CD4-positive, alpha-beta T cell (primary cell): ENCODE measurements around the gene MYO15B. TPM values are rescaled to one million over a fixed set of nuclear protein-coding genes. Genes with fewer than 3 reads are reported as not detected.

Experiments
- ATAC-seq: fragments of 200-7000 bp; cut with Tn5 transposase; one replicate; pipeline ENCODE4 v1.10.0; 2022; ENCODE audit warnings: mild to moderate bottlenecking; ENCODE audit not compliant: poor library complexity
- CTCF ChIA-PET: fragments of 350-600 bp; sonication (Branson Sonifier 250); formaldehyde crosslinking; loops from one replicate; lab custom pipeline; 2021; ENCODE audit warnings: antibody characterized with exemption, inconsistent platforms; lab: Charles Lee
- POLR2A ChIA-PET: fragments of 350-600 bp; sonication (Branson Sonifier 250); formaldehyde crosslinking; loops from one replicate; lab custom pipeline; 2021; ENCODE audit warnings: antibody characterized with exemption, inconsistent platforms; lab: Charles Lee
- DNase-seq, 14 experiments: peaks; one replicate each; pipeline ENCODE4 v3.0.0-alpha.2; 2013 to 2020; ENCODE audit warnings: mixed read lengths in 2 of 14
- H3K27ac ChIP-seq, 2 donors: one replicate each; pipeline versions ENCODE4 v1.5.1 to v1.7.0; 2013; ENCODE audit warnings: low read length in 2 of 2, low read depth in 1 of 2, mild to moderate bottlenecking in 1 of 2
- H3K27me3 ChIP-seq, 2 experiments: 1 replicate in 1 of 2; 2 replicates in 1 of 2; pipeline versions ENCODE4 v1.6.1 to v1.7.0; 2013; ENCODE audit warnings: low read length in 2 of 2, control low read depth in 1 of 2, mild to moderate bottlenecking in 1 of 2, moderate library complexity in 1 of 2; ENCODE audit not compliant: insufficient read depth in 2 of 2, control insufficient read depth in 1 of 2
- H3K36me3 ChIP-seq: one replicate; pipeline ENCODE4 v1.6.1; 2013; ENCODE audit warnings: low read length, control low read depth; ENCODE audit not compliant: insufficient read depth
- H3K4me1 ChIP-seq: one replicate; pipeline ENCODE4 v1.6.1; 2013; ENCODE audit warnings: low read length, control low read depth; ENCODE audit not compliant: insufficient read depth
- H3K4me3 ChIP-seq: one replicate; pipeline ENCODE4 v1.5.1; 2013; ENCODE audit warnings: mild to moderate bottlenecking, low read length, moderate library complexity
- H3K9me3 ChIP-seq, 2 experiments: 1 replicate in 1 of 2; 2 replicates in 1 of 2; pipeline versions ENCODE4 v1.6.1 to v1.7.0; 2013; ENCODE audit warnings: low read length in 2 of 2, mild to moderate bottlenecking in 2 of 2, control low read depth in 1 of 2, moderate library complexity in 1 of 2; ENCODE audit not compliant: control insufficient read depth in 1 of 2, insufficient read depth in 1 of 2
- H3K27ac Mint-ChIP-seq: one replicate; pipeline ENCODE4 v1.8.0; 2020; ENCODE audit warnings: mixed read lengths
- H3K27me3 Mint-ChIP-seq: one replicate; pipeline ENCODE4 v1.8.0; 2021; ENCODE audit warnings: mixed read lengths
- H3K36me3 Mint-ChIP-seq: one replicate; pipeline ENCODE4 v1.8.0; 2021; ENCODE audit warnings: low read depth, mixed read lengths
- H3K4me1 Mint-ChIP-seq: one replicate; pipeline ENCODE4 v1.8.0; 2021; ENCODE audit warnings: low read depth, mixed read lengths
- H3K4me3 Mint-ChIP-seq: one replicate; pipeline ENCODE4 v1.8.0; 2020; ENCODE audit warnings: mild to moderate bottlenecking, mixed read lengths
- H3K9me3 Mint-ChIP-seq: one replicate; pipeline ENCODE4 v1.8.0; 2020; ENCODE audit warnings: mixed read lengths
- intact Hi-C, 2 experiments: fragments of 100-400 bp; cut with DNase I in 1 of 2; cut with micrococcal nuclease in 1 of 2; formaldehyde crosslinking; loops; one replicate each; pipeline versions ENCODE4 v1.15.1 to v1.9.0; 2023 to 2025; cut with DNase I, micrococcal nuclease
- total RNA-seq, 174 experiments: library from RNA in 2 of 174; stranded (reverse) in 2 of 174; gene quantifications; one replicate each; pipeline ENCODE4 v1.2.3 and lab custom pipeline; 2021 to 2026
- TF ChIP-seq, protein P1 (sequence below): fragments of 200-600 bp; IDR thresholded peaks from one replicate; pipeline ENCODE4 v1.8.0; 2022; ENCODE audit warnings: antibody characterized with exemption, mild to moderate bottlenecking

Gene MYO15B
- total RNA-seq, 2 experiments from 2014 or later: 202 to 209 TPM

DNA sequence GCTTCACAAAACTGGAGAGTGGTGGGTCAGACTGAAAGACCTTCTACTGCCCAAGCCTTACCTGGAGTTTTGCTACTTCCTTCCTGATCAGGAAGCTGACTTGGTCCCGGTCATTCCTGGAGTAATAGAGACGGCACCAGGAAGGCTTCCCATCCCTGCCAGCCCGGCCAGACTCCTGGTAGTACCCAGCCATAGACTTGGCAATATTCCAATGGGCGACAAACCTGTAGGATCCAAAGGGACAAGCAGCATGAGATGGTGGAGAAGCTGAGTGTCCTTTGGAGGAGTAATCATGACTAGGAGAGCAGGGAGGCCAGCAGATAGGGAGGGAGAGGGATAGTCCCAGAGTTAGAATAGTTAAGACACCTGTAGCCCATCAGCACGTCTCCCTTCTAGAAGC lies 70.6 kb downstream of the MYO15B start:
- CTCF ChIA-PET: no interaction called here
- Histone ChIP-seq H3K27me3 (no peaks in the 10 kb centered on the region), H3K4me1 (no peaks in the 10 kb centered on the region), H3K4me3 (no peak overlapping the region), H3K9me3 (no peaks in the 10 kb centered on the region), H3K36me3 (peaks cover 56% of the 10 kb centered on the region), H3K27ac (no peak overlapping the region)
- DNase-seq (no peak), ATAC-seq (no peak)
- POLR2A ChIA-PET: interaction anchor here (1.0 kb wide), 2 partner anchors 9 to 95 kb away, joined by 3 to 4 read pairs; partner anchors contain the start of genes RECQL5 and SAP30BP
- H3K36me3 Mint-ChIP-seq: peaks cover 64% of the 10 kb centered on the region
- intact Hi-C loops: no loop called here
- H3K27ac Mint-ChIP-seq: no peak overlapping the region
- TF ChIP-seq, protein P1, sequence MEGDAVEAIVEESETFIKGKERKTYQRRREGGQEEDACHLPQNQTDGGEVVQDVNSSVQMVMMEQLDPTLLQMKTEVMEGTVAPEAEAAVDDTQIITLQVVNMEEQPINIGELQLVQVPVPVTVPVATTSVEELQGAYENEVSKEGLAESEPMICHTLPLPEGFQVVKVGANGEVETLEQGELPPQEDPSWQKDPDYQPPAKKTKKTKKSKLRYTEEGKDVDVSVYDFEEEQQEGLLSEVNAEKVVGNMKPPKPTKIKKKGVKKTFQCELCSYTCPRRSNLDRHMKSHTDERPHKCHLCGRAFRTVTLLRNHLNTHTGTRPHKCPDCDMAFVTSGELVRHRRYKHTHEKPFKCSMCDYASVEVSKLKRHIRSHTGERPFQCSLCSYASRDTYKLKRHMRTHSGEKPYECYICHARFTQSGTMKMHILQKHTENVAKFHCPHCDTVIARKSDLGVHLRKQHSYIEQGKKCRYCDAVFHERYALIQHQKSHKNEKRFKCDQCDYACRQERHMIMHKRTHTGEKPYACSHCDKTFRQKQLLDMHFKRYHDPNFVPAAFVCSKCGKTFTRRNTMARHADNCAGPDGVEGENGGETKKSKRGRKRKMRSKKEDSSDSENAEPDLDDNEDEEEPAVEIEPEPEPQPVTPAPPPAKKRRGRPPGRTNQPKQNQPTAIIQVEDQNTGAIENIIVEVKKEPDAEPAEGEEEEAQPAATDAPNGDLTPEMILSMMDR: no peak
- H3K4me3 Mint-ChIP-seq: no peak overlapping the region
- H3K9me3 Mint-ChIP-seq: no peaks in the 10 kb centered on the region
- no peaks in the 10 kb centered on the region for H3K4me1 Mint-ChIP-seq
- H3K27me3 Mint-ChIP-seq: no peaks in the 10 kb centered on the region

DNA sequence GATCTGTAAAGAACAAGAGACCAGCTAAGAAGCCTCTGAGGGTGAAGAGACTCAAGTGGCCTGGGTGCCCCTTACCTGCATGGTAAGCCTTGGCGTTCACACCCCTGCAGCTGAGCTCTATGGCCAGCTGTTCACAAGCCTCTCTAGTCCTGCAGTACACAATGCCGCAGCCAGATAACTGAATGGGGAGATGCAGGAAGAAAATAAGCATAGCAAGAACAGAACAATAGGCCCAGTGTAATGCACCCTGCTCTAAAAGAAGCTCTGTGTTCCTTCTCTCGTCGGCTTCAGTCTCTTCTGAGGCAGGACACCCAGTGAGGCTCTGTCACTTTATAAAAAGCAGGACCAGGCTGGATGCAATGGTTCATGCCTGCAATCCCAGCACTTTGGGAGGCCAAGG lies 73.9 kb downstream of the MYO15B start:
- no peak overlapping the region for H3K27ac Mint-ChIP-seq
- DNase-seq: no peak
- no peak overlapping the region for H3K4me3 ChIP-seq
- POLR2A ChIA-PET: no interaction called here
- H3K4me1 Mint-ChIP-seq: peaks cover 6% of the 10 kb centered on the region
- no peaks in the 10 kb centered on the region for H3K27me3 ChIP-seq
- H3K36me3 Mint-ChIP-seq: peaks cover 59% of the 10 kb centered on the region
- H3K4me1 ChIP-seq: peaks cover 8% of the 10 kb centered on the region
- CTCF ChIA-PET: no interaction called here
- ATAC-seq: no peak
- no peak overlapping the region for H3K4me3 Mint-ChIP-seq
- no peak overlapping the region for H3K27ac ChIP-seq
- no peaks in the 10 kb centered on the region for H3K27me3 Mint-ChIP-seq
- intact Hi-C loops: loop anchor here in 1 of 2 experiments (10.0 kb wide), 1 partner anchor 243 kb away; the partner anchor contains the start of gene MRPL38
- TF ChIP-seq, protein P1: no peak
- peaks cover 50% of the 10 kb centered on the region for H3K36me3 ChIP-seq
- no peaks in the 10 kb centered on the region for H3K9me3 ChIP-seq
- H3K9me3 Mint-ChIP-seq: no peaks in the 10 kb centered on the region

GRCh38 chr17:75662511-75662910 lies 74.9 kb downstream of the MYO15B start:
- Histone ChIP-seq H3K27ac (no peak overlapping the region), H3K27me3 (no peaks in the 10 kb centered on the region), H3K9me3 (no peaks in the 10 kb centered on the region), H3K4me3 (no peak overlapping the region), H3K4me1 (peaks cover 13% of the 10 kb centered on the region), H3K36me3 (peaks cover 44% of the 10 kb centered on the region)
- intact Hi-C loops: loop anchor here in 1 of 2 experiments (10.0 kb wide), 1 partner anchor 242 kb away; the partner anchor contains the start of gene MRPL38
- TF ChIP-seq, protein P1: no peak
- Mint-ChIP-seq H3K27me3 (no peaks in the 10 kb centered on the region), H3K4me3 (no peak overlapping the region), H3K27ac (no peak overlapping the region), H3K36me3 (peaks cover 51% of the 10 kb centered on the region), H3K9me3 (no peaks in the 10 kb centered on the region), H3K4me1 (peaks cover 6% of the 10 kb centered on the region)
- DNase-seq (no peak), ATAC-seq (no peak)
- CTCF ChIA-PET: no interaction called here
- POLR2A ChIA-PET: interaction anchor here (0.6 kb wide), 2 partner anchors 19 to 313 kb away, joined by 3 to 5 read pairs; no protein-coding TSS in a partner anchor
